ENCODE measurements around the gene SKP2.
"Not testable (repeated sequence)": the region's sequence is repeated elsewhere in the genome, so short reads cannot be mapped to it uniquely, and the experiment has no call there.

SKP2 gene
- 25.7 to 42.7 (median 40.4) reads per million in 3 experiments for total RNA-seq

GRCh38 chr5:36151434-36152323 is at the start of gene SKP2, which contains the start of gene LMBRD2:
Gene SKP2, plus strand, starts transcription at chr5:36152111. Its CDS starts 152 bp downstream, at chr5:36152263.
Gene LMBRD2, minus strand, starts transcription at chr5:36151887. Its CDS starts 8,538 bp downstream, at chr5:36143349.
- peak; percentile 97 for DNase-seq

DNA sequence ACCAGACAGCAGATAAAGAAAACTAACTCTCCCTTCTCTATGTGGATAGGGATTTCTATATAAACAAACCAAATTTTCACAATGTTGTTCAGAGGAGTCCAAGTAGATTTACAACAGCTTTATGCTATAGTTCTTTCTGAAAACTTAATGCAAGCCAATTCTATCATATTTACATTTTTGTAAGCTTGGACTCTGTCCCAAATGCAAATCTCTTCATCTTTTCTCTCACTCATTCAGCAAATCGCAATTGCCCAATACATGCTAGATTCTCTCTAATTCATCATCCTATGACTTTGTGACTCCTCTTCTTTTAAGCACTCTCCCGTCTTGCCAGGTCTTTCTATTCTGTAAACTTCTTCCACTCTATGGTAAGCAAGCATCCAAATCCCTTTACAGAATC is 46.1 kb upstream of the SKP2 start:
- DNase-seq: no peak

- no peak for DNase-seq
Observed at GRCh38 chr5:36108758-36109460, 43.0 kb upstream of the SKP2 start.

- no peak for DNase-seq
Observed at GRCh38 chr5:36111238-36111637, 40.7 kb upstream of the SKP2 start.

DNA sequence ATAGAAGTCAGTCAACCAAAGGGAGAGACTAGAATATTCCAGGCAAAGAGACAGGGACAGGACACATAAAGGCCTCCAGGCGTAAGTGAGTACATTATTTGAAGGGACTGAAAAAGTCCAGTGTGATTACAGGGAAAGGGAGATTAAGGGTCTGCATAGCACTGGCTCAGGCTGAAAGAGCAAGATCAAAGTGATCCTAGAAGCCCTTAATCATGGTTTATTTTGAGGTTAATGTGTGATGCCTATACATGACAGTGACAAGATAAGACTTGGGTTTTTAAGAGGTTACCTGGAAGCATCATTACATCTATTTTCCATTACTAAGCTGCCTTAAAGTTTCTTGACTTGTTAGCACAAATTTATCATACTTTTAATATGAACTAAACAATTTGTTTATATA is 26.0 kb upstream of the SKP2 start:
- no peak for DNase-seq

DNA sequence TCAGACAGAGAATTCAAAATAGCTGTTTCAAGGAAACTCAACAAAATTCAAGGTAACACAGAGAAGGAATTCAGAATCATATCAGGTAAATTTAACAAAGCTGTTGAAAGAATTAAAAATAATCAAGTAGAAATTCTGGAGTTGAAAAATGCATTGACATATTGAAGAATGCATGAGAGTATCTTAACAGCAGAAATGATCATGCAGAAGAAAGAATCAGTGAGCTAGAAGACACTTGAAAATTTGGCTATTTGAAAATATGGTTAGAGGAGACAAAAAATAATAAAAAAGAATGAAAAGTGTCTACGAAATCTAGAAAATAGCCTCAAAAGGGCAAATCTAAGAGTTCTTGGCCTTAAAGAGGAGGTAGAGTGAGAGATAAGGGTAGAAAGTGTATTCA is 23.1 kb upstream of the SKP2 start:
- DNase-seq: no peak

GRCh38 chr5:36129666-36130065 is 22.2 kb upstream of the SKP2 start:
- DNase-seq: not testable (repeated sequence)

- not testable (repeated sequence) for DNase-seq
Observed at GRCh38 chr5:36133009-36133408, 18.9 kb upstream of the SKP2 start.

GRCh38 chr5:36135988-36136387 is 15.9 kb upstream of the SKP2 start:
- DNase-seq: no peak

GRCh38 chr5:36136581-36136980 is 15.3 kb upstream of the SKP2 start:
- DNase-seq: no peak

DNA sequence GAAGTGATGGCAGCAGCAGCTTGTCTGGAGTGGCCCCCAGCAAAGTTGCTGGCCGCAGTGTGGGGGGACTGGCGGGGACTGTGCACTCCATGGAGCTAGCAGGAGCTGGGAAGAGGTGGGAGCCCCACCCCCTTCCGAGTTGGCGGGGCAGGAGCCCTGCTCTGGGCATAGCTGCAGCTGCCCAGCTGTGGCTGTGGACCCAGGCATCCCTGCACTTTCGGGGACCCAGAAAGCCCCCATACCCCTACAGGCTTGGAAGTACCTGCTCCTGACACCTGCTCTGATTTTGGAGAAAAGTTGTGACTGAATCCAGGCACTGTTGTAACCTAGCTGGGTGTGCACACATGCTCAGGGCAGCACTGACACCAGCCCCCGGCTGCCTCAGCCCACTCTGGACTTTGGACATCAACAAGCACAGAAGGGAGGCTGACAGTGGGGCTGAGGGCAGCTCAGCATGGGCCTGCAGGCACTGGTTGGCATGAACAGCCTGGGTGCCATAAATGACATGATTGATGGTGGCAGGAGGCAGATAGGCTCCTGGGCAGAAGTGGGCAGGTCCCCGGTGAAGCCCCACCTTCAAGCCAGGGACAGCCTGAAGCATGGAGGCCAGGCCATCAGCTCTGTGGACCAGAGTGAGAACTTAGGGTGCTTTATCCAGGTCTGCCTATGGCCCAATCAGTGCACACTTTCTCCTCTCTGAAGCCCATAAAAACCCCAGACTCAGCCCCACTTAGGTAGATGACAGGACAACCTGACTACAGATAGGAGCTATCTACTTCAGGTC is 12.8 kb upstream of the SKP2 start:
- no peak for DNase-seq

DNA sequence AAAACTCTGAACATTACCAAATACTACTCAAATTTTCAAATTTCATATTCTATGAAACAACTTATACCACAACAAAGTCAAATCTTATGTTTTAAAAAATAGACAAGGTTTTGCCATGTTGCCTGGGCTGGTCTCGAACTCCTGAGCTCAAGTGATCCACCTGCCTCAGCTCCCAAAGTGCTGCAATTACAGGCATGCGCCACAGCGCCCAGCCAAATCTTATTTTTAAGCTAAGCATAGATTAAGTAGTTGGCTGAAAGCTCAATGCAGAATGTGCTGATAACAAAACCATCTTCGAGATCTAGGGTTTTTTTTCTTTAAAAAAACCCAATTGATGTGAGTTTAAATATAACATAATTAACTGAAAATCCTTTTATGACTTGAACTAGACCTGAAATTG is 6.6 kb upstream of the SKP2 start:
- no peak for DNase-seq

DNA sequence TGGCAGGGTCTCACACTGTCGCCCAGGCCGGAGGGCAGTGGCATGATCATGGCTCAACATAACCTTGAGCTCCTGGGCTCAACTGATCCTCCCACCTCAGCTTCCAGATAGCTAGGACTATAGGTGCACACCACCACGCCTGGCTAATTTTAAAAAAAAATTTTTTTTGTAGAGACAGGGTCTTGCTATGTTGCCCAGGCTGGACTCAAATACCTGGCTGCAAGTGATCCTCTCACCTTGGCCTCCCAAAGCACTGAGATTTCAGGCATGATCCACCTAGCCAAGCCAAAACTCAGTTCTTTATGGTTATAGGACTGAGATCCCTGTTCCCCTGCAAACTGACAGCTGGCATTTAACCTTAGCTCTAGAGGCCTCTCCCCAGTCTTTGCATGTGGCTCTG is 5.5 kb upstream of the SKP2 start:
- DNase-seq: no peak

DNA sequence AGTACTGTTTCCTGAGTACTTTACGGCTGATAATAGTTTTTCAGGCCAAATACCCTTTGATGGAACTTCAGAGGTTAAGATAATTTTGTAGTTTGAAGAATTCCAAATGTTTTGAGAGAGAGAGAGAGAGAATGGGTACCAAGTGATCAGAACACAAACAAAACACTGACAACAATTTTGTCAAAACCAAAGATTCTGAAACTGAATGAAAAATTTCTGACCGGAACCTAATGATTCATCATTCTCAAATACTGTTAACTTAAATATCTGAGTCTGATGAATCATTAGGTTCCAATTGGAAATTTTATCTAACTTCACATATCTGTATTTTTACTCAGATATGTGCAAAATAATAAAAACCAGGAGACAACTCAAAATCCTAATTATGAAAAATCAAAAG is 4.2 kb upstream of the SKP2 start:
- DNase-seq: no peak

- peak; percentile 16 for DNase-seq
Observed at GRCh38 chr5:36150676-36151433, 1.1 kb upstream of the SKP2 start.

- DNase-seq: no peak
Observed at GRCh38 chr5:36152324-36153297, 700 bp downstream of the SKP2 start.

DNA sequence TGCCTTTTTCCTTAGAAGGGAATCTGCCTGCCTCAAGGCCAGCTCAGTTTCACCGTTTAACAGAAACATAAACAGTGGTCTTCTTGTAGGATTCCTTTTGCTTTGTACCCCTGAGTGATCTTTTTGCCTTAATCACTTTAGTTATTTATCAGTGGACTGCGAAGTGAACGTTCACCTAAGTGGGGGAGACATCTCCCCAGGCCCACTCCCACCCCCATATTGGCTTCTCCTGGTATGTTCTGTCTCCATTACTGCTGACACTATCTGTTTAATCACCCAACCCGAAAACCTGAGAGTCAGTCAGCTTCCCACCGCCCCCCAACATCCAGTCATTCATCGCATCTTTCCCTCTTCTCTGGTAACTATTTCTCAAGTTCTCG is 1.4 kb downstream of the SKP2 start:
- DNase-seq: no peak

DNA sequence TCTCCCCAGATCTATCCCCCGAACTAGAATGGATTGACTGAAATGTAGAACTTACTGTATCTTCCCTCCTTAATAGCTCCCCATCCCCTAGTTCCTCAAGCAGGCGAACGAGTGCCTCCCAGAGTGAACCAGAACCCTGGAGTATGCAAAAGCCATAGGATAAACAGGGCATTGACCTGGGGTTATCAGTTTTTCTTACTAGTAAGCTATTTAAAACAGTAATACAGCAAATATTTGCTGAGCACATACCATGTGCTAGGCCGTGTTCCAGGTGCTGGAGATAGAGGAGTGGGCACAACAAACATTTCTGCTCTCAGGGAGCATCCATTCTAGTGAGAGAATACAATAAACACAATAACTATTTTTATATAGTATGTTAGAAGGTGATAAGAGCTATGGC is 1.8 kb downstream of the SKP2 start:
- no peak for DNase-seq

DNA sequence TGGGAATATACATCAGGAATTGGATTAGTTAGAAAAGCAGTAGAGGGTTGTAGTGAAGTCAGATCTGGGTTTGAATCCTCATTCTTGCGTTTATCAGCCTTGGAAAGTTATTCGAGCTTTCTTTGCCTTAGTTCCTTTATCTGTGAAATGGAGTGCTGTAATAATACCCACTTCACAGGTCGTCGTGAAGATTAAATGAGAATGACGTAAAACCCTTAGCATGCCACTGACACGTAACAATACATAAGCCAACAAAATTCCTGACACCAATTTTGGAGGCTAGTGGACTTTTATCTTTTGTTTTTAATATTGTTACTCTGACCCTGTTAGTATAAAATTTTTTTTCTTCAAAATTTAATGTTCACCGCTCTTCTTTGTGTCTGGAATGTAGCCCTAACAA is 3.4 kb downstream of the SKP2 start:
- DNase-seq: no peak

- DNase-seq: no peak
Observed at GRCh38 chr5:36156121-36156601, 4.2 kb downstream of the SKP2 start.

DNA sequence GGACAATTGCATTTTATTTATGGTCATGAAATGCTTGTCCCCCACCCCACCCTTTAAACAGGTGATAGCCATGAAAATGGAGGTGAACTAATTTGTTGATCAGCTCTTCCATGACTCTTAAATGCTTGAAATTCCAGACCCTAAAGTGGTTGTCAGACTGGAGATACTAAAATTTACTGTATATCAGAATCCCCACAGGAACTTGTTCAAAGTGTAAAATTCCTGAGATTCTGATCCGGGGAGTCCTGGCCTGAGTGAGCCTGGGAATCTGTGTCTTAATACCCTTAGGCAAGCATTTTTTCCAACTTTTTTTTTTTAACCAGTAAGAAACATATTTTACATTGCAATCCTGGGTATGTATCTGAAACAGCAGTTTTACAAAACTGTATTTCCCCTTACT is 4.7 kb downstream of the SKP2 start:
- DNase-seq: no peak

Measured in central memory CD4-positive, alpha-beta T cell (primary cell).